Left ventricle myocardium superior (tissue), 1 donor: ENCODE results near the gene FAM89B. TPM values are rescaled to one million over a fixed set of nuclear protein-coding genes. Genes with fewer than 3 reads are reported as not detected.

ENCODE experiments used
- ATAC-seq: fragments of 200-7000 bp; cut with Tn5 transposase; one replicate; pipeline ENCODE4 v1.9.1; 2020; ENCODE audit warnings: mild to moderate bottlenecking, moderate library complexity
- DNase-seq: peaks from one replicate; pipeline ENCODE4 v3.0.0-alpha.2; 2020
- intact Hi-C: fragments of 100-400 bp; cut with micrococcal nuclease; formaldehyde crosslinking; loops from one replicate; pipeline ENCODE4 v1.11.0; 2022
- total RNA-seq: library from RNA; stranded (reverse); fragmentation: NEBNext Ultra II Directional; extraction: Animal tissue kit (Norgen Biotek cat#: 25700); gene quantifications from one replicate; pipeline ENCODE4 v1.2.1, GENCODE V29; 2021
- donor health status: DM: no; HTN: yes; CAD: no; lungs with severe emphysema.

The FAM89B gene
- total RNA-seq, 1 donor from 2014 or later = 39.3 TPM

DNA sequence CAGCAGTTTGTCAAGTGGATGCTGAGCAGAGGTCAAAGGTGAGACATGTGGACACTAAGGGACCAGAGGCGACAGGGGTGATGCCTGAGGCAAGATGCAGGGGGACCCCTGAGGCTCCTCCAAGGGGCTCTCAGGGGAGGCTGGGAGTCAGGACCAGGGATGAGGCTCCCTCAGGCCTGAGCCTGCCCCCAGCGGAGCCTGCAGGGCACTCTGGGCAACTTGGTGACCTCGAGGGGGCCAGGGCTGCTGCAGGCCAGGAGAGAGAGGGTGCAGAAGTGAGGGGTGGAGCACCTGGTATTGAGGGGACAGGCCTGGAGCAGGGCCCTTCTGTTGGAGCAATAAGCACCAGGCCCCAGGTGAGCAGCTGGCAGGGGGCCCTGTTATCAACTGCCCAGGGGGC is 9.6 kb downstream of the FAM89B start:
- DNase-seq (no peak), ATAC-seq (no peak)
- intact Hi-C loops = no loop called here

DNA sequence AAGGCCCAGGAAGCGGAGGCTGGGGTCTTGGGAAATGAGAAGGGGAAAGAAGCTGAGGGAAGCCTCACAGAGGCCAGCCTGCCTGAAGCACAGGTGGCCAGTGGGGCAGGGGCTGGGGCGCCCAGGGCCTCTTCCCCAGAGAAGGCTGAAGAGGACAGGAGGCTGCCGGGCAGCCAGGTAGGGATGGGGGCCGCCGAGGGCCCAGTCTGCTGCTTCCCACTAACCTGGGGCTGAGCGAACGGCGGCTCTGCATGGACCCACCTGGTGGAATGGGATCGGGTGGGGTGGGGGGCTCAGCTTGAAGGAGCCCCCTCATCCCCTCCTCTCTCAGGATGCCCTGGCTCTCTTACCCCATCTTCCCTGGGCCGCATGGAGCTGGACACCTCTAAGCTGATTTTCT is 11.3 kb downstream of the FAM89B start:
- no peak for ATAC-seq
- intact Hi-C loops = no loop called here

DNA sequence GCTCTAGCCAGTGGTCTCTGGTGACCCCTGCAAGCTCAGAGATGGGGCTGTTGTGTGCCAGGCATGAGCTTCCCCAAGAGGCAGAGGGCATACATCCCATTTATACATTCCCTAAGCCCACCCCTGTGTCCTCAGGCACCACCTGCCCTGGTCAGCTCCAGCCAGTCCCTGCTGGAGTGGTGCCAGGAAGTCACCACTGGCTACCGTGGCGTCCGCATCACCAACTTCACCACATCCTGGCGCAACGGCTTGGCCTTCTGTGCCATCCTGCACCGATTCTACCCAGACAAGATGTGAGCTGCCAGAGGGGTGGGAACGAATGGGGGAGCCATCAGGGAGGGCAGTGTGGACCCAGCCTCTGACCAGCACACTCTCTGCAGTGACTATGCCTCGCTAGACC is 11.8 kb downstream of the FAM89B start:
- intact Hi-C loops = no loop called here
- no peak for ATAC-seq

More for the DNA sequence above, 11.3 kb downstream of the FAM89B start:
- DNase-seq = no peak

DNA sequence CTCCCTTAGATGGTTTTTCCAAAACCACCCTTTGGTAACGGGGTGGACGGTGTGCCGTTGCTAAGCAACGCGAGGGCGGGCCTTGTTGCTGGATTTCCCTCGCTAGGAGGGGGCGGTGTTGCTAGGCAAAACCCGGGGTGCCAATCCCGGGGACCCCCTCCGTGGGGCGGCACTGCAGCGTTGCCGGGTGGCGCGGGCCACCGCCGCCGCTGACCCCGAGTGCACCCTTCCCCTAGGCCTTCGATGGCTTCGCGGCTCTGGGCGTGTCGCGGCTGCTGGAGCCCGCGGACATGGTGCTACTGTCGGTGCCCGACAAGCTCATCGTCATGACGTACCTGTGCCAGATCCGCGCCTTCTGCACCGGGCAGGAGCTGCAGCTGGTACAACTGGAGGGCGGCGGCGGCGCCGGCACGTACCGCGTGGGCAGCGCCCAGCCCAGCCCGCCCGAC is 12.4 kb downstream of the FAM89B start:
- ATAC-seq (no peak), DNase-seq (no peak)
- intact Hi-C loops = no loop called here

More for the DNA sequence above, 11.8 kb downstream of the FAM89B start:
- DNase-seq = no peak

DNA sequence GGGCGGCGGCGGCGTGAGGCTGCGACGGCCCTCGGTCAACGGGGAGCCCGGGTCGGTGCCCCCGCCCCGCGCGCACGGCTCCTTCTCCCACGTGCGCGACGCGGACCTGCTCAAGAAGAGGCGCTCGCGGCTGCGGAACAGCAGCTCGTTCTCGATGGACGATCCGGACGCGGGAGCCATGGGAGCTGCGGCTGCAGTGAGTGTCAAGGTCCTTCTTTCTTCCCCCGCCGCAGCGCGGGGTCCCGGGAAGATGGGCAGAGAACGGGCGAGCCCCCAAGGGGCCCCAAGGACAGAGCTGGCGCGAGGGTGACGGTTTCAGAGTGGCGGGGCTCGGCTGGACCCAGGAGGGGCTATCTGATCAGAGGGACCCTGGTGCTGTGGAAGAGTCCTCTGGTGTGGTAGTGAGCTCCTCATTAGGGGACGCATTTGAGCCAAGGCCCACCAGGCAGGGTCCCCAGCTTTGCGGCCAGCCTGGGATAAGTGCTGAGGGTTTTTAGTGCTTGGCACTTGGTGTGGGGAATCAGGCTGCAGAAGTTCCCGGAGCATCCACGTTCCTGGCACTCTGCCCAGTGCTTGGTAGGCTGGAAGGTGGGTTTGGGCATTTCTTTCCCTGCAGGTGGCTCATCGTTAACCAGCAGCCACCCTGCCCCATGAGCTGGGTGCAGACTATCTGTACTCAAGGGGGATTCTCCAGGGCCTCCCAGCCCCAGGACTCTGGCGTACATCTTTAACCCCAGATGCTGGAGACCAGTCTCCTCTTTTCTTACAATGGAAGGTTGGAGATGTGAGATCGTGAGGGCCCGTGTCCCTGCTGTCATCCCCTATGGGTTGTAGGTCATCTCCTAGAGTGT is 13.3 kb downstream of the FAM89B start:
- ATAC-seq (no peak), DNase-seq (peak; percentile 48)
- intact Hi-C loops = no loop called here

DNA sequence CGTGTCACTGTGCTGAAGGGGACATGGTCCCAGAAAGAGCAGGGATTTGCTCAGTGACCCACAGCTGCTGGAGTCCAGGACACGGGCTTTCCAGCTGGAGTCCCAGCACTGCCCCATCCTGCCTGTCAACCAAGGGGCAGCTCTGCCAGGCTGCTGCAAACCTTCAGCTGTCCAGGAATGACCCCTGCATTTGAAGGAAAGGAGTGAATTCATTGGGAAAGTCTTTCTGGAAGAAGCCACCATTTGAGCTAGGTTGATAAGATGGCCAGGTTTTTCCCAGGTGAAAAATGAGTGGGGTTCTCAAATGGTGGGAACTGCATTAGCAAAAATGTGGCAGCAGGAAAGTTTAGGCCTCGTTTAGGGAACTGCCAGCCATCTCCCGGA is 13.9 kb downstream of the FAM89B start:
- ATAC-seq (no peak), DNase-seq (no peak)
- intact Hi-C loops = no loop called here

DNA sequence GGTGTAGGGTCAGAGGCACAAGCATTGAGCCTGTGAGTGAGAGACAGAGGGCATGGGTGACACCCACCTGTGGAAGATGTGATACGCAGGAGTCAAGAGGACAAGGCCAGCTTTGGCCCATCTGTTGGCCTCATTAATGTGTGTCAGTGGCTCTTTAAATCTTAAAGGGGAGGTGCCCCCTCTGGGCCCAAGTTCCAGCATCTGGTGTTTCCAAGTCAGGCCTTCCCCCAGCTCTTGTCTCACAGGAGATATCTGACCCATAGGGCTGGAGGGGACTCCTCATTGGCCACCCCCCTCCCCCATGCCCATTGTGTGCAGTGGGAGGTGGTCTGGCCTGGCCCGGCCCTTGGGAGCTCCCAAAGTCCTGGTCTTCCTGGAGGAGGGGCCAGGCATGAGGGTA is 14.3 kb downstream of the FAM89B start:
- DNase-seq (peak; percentile 57), ATAC-seq (peak; percentile 33)
- intact Hi-C loops = no loop called here

DNA sequence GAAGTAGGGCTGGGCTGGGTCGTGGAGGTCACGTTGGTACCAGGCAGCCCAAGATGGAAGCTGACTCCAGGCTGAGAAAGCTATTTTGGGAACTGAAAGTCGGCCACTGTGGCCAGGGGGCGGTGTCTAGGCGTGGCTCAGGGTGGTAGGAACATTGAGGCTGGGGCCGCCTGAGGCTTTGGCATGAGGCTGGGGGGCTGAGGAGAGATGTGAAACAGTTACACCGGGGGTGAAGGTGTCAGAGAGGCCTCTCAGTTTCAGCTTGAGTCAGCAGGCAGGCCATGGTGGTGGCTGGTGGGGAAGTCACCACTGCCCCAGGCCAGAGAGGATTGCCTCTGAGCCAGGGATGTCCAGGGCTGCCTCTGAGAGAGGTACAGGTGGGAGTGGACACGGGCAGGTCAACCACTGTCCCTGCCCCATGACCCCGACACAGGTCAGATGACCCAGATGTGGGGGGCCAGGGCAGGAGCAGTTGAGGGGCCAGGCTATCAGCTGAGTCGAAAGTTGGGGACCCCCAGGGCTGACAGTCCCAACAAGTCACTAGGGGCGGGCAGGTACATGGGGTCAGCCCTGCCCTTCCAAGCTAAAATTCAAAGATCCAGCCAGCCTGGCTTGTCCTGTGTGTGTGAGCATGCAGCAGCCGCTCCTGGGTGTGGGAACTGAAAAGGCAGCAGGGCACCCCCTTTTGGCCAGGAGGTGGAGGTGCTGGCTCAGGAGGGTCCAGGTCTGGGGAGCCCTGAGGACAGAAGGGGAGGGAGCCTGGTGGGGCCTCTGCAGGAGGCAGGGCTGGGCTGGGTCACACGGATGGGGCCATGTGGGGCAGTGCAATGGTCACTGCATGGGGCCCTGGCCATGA is 16.1 kb downstream of the FAM89B start:
- DNase-seq = peak; percentile 72
- intact Hi-C loops = no loop called here
- peak; percentile 76 for ATAC-seq

DNA sequence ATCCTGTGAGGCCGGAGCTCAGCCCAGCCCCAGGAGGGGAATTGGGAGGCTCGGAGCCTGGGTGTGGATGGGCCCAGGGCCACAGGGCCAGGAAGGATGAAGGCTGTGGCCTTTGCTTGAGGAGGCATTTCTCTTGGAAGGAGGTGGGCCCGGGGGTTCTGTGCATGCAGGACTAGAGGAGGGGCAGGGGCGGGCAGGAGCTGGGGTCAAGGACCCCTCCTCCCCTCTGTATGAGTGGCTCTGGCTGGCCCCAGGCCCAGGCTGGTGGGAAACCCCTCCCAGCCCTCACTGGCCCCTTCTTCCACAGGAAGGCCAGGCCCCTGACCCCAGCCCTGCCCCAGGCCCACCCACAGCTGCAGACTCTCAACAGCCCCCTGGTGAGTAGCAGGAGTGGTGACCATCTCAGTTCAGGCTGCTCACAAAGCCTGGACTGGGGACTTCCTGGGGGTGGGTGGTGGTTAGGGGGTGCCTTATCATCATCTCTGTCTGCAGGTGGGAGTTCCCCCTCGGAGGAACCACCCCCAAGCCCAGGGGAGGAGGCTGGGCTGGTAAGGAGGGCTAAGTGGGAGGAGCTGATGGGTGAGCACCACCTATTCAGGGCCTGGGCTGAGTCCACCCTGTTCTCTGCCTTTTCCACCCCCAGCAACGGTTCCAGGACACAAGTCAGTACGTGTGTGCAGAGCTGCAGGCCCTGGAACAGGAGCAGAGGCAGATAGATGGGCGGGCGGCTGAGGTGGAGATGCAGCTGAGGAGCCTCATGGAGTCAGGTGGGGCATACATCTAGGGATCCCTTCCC is 17.3 kb downstream of the FAM89B start:
- intact Hi-C loops = loop anchor here (10.0 kb wide), 1 partner anchor 45 kb away; no protein-coding TSS in a partner anchor
- DNase-seq (no peak), ATAC-seq (no peak)

DNA sequence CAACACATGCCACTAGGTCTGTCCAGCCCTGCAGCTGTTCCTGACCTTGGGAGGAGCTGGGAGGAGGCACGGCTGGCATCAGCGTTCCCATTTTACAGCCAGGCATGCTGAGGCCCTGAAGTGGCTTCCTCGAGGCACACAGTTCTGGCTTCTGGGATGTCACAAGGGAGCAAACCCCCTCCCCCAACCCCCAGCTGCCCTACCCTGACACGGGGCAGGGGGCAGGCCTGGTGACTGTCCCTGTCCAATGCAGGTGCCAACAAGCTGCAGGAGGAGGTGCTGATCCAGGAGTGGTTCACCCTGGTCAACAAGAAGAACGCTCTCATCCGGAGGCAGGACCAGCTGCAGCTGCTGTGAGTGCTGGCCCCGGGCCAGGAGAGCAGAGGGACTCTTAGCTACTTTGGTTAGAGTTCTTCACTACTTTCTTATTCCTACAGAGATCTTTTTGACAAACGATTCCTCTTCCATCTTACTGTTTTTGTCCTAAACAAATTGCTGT is 18.0 kb downstream of the FAM89B start:
- ATAC-seq = no peak

DNA sequence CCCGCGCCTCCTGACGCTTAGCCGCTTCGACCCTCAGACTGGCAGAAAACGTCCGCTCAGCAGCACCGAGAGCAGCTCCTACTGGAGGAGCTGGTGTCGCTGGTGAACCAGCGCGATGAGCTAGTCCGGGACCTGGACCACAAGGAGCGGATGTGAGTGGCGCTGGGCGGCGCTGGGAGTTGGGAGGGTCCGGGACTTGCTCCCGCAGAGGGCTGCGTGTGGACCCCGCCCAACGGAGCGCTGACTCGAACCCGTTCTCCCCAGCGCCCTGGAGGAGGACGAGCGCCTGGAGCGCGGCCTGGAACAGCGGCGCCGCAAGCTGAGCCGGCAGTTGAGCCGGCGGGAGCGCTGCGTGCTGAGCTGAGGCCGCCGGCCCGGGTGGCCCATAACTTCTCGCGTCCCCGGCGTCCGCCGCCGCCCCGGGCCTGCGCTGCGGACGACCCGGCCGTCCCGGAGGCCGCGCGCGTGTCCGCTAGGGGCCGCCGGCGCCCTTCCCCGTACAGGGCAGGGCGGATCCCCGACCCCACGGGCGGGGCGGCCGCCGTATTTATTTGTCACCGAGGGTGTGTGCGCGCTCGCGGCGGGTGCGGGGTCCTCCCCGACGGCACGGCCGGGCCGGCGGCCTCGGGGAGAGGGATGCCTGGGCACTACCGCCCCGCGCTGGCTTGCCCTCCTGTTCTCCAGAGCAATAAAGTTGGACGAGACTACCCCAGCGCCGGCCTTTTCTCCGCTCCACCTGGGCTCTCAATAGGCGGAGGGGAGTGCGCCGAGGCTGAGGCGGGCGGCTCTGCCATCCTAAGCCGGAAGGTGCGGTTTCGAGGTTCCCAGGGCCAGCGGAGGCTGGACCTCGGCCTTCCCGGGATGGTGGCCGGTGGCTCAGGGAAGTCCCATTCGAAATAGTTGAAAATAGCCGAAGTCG is 19.9 kb downstream of the FAM89B start:
- intact Hi-C loops = loop anchor here (10.0 kb wide), 1 partner anchor 47 kb away; no protein-coding TSS in a partner anchor
- ATAC-seq (peak; percentile 14), DNase-seq (peak; percentile 63)

More for the DNA sequence above, 18.0 kb downstream of the FAM89B start:
- DNase-seq = peak; percentile 76
- intact Hi-C loops = loop anchor here (10.0 kb wide), 1 partner anchor 45 kb away; no protein-coding TSS in a partner anchor

DNA sequence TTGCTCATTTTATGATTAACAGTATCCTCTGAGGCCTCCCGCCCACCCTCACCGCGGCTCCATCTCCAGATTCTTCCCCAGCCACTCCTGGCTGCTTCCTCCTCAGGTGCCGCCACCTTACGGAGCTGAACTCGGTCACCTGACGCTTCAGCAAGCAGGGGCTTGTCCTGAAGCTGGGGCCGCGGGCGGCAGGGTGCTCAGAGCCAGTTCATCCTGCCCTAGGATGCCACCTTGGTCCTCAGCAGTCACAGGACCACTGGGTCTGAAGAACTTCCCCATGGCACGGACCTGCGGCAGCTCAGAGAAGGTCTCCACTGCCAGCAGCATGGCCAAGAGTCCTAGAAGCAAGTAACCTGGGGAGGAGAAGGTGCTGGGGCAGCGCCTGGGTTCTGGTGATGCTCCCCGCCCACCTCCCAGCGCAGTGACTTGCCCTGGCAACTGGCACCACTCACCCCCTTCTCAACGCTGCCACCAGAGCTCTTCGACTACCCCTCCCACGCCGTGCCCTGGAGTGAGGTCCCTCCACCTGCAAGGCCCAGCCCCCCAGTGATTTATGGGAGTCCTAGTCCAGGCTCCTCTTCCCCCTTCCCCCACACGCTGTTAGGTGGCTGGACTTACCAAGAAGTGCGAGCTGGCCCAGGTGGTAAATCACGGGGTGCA is 20.6 kb downstream of the FAM89B start:
- DNase-seq = no peak
- intact Hi-C loops = loop anchor here (10.0 kb wide), 1 partner anchor 48 kb away; no protein-coding TSS in a partner anchor
- no peak for ATAC-seq

DNA sequence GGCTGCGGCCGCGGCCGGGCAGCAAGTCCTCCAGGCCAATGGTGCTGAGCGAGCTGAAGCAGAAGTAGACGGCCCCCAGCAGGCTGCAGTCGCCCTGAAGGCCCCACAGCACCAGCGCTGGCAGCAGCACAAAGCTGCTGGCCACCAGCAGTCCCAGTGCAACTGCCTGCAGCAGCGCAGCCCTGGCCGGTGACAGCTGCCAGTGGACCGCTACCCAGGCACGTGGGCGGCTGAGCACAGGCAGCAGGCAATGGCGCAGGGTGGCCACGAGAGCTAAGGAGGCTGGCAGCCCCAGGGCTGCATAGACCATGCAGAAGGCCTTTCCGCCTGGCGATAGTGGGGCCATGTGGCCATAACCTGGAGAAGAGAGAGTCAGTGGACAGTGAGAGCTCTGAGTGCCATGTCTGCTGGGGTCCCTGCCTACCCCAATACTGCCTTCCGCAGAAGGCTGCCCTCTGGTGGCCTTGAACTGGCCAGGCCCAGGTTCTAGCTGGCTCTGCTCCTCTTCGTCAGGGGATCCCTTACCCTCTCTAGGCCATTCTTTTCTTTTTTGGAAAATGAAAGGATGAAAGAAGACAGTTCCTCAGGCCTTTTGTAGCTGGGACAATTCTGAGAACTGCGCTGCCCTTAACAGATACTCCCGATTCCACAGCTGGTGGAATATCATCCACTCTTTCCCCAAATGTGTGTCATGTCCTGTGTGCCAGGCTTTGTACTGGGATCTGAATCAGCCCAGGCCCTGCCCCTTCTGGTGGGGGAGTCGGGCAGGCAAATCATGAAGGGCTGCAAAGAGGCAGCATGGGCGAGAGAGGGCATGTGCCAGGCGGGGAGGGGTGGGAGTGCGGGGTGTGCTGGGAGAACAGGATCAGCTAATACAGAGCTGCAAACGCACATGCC is 21.4 kb downstream of the FAM89B start:
- peak; percentile 48 for ATAC-seq
- DNase-seq = peak; percentile 72
- intact Hi-C loops = loop anchor here (10.0 kb wide), 1 partner anchor 49 kb away; no protein-coding TSS in a partner anchor

DNA sequence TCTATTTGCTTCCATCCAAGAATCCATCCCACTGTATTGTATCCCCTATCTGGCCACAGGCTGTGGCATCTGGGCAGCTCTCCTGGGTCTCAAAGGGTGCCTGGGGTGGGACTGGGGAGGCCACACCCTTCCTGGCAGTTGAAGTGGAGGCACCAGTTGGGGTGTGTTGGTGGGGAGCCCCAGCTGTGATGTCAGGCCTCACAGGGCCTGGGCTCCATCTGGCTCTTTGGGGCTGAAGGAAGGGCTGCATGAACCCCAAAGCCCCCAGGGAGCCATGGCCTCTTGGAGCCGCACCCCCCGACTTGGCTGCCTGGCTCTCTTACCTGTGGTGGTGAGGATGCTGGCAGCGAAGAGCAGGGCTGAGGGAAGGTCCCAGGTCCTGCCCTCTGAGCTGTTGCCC is 22.8 kb downstream of the FAM89B start:
- no peak for ATAC-seq
- no peak for DNase-seq
- intact Hi-C loops = loop anchor here (10.0 kb wide), 1 partner anchor 50 kb away; no protein-coding TSS in a partner anchor

DNA sequence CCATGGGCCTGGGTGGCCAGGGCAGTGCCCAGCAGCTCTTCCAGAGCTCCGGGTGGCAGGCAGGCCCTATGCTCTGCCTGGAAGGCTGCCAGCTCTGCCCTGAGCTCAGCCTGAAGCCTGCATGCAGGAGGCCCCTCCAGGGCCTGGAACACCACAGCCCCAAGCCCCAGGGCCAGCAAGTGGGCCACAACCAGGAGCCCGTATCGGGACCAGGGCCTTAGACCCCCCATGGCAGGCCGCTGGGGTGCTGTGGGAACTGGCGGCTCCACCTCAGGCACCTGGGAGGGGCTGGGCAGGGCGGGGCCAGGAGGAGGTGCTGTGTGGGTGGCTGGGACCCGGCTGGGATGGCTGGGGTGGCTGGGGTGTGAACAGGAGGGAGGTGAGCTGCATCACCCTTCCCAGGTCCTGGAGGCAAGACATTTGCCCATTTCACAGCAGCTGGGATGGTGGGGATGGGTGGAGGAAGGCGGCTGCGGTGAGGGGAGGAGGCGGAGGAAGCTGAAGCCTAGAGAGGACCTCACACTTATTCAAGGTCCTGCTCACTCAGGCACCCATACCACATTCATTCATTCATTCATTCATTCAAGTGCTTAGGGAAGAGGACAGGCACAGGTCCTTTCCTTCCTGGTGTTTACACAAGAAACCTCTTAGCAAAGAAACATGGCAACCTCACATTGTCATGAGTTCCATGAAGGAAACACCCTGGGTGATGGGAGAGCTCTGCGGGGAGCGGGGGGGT is 23.4 kb downstream of the FAM89B start, which contains the start of gene KCNK7:
Gene KCNK7 (minus strand): TSS at position 258 of the 739 bp plus-strand sequence. CDS start 28 bp downstream, at position 230.
- intact Hi-C loops = loop anchor here (10.0 kb wide), 1 partner anchor 51 kb away; no protein-coding TSS in a partner anchor

More for the DNA sequence above, 23.4 kb downstream of the FAM89B start, which contains the start of gene KCNK7:
- ATAC-seq (no peak), DNase-seq (no peak)
